HepG2 (cell line): ENCODE results near the gene MEDAG. TPM values are rescaled to one million over a fixed set of nuclear protein-coding genes. Genes with fewer than 3 reads are reported as not detected.

Source experiments
- ATF4 ChIP-seq, 2 experiments: fragments of 450-650 bp in 1 of 2; sonication (generic) in 1 of 2; formaldehyde crosslinking; IDR thresholded peaks; 2 replicates each; pipeline versions ENCODE4 v1.5.0 to v1.8.0; 2020 to 2022; ENCODE audit warnings: mild to moderate bottlenecking in 1 of 2, missing genetic modification reagents in 1 of 2
- CTCF ChIP-seq: sonication (generic); formaldehyde crosslinking; IDR thresholded peaks from 2 replicates; pipeline ENCODE4 v1.5.0; 2020; ENCODE audit warnings: mild to moderate bottlenecking, missing genetic modification reagents, moderate library complexity
- ISL2 ChIP-seq: sonication (generic); formaldehyde crosslinking; IDR thresholded peaks from 2 replicates; pipeline ENCODE4 v1.5.0; 2020; ENCODE audit warnings: missing genetic modification reagents
- MXD3 ChIP-seq: IDR thresholded peaks from 2 replicates; pipeline ENCODE4 v1.6.1; 2016; ENCODE audit warnings: mild to moderate bottlenecking, missing biosample characterization, missing genetic modification reagents
- NR1H2 ChIP-seq: sonication (generic); formaldehyde crosslinking; IDR thresholded peaks from 2 replicates; pipeline ENCODE4 v1.8.1; 2022; ENCODE audit warnings: low read depth, missing genetic modification reagents, borderline replicate concordance
- PAXIP1 ChIP-seq: sonication (generic); formaldehyde crosslinking; conservative IDR thresholded peaks from 2 replicates; pipeline ENCODE4 v1.4.0; 2020; ENCODE audit warnings: mild to moderate bottlenecking, missing genetic modification reagents, moderate library complexity
- POGZ ChIP-seq: sonication (generic); formaldehyde crosslinking; IDR thresholded peaks from 2 replicates; pipeline ENCODE4 v1.4.0; 2020; ENCODE audit warnings: mild to moderate bottlenecking, missing genetic modification reagents
- SOX5 ChIP-seq: IDR thresholded peaks from 2 replicates; pipeline ENCODE4 v1.6.1; 2016; ENCODE audit warnings: borderline replicate concordance
- TBX2 ChIP-seq: sonication (generic); formaldehyde crosslinking; IDR thresholded peaks from 2 replicates; pipeline ENCODE4 v1.5.0; 2020; ENCODE audit warnings: missing genetic modification reagents, mild to moderate bottlenecking, borderline replicate concordance
- TCF7 ChIP-seq: sonication (generic); IDR thresholded peaks from 2 replicates; pipeline ENCODE4 v1.6.1; 2016; ENCODE audit warnings: antibody characterized with exemption, low read depth
- ZBTB40 ChIP-seq, 2 experiments: fragments of 450-650 bp in 1 of 2; sonication (generic) in 1 of 2; formaldehyde crosslinking in 1 of 2; IDR thresholded peaks; 2 replicates each; pipeline versions ENCODE4 v1.6.1 to v1.8.0; 2016 to 2022; ENCODE audit warnings: antibody characterized with exemption in 1 of 2, mild to moderate bottlenecking in 1 of 2, missing genetic modification reagents in 1 of 2
- ZNF230 ChIP-seq: sonication (generic); formaldehyde crosslinking; IDR thresholded peaks from 2 replicates; pipeline ENCODE4 v1.4.0; 2020; ENCODE audit warnings: mild to moderate bottlenecking, missing genetic modification reagents
- polyA plus RNA-seq, 8 experiments: library from polyadenylated mRNA; depleted of rRNA in 3 of 8; stranded (reverse) in 7 of 8; unstranded in 1 of 8; fragments of >200 nt; fragmentation: Illumina TruSeq in 4 of 8; extraction: Trizol in 4 of 8; gene quantifications; 2 replicates each; pipeline versions ENCODE4 v1.2.1 to v1.2.3, GENCODE V29; 2011 to 2016; ENCODE audit warnings: low read depth in 4 of 8, missing spikeins in 1 of 8, mixed read lengths in 1 of 8; ENCODE audit not compliant: insufficient read depth in 1 of 8
- total RNA-seq, 5 experiments: library from RNA; depleted of rRNA; stranded (reverse); fragments of >200 nt; fragmentation: Illumina TruSeq; extraction: Trizol; gene quantifications; 2 replicates each; pipeline ENCODE4 v1.2.3, GENCODE V29; 2016; ENCODE audit warnings: low read depth in 1 of 5

MEDAG gene
- total and polyA plus RNA-seq, 2 of the 13 experiments (the other 11 are each of a cell fraction or from before 2014, with no cell fraction given): not detected

- TF ChIP-seq SOX5 (0 out of 2 replicates have a peak, but pooled peaks have one; percentile 18), TBX2 (CRISPR knock-in tag) (peak; percentile 68; the same call in 1 of the 2 replicates), PAXIP1 (CRISPR knock-in tag) (peak; percentile 75), ATF4 (CRISPR knock-in tag; IDR thresholded peaks at IDR 0.05) (no peak), MXD3 (CRISPR knock-in tag) (no peak), ZNF230 (CRISPR knock-in tag) (no peak), ISL2 (CRISPR knock-in tag) (no peak), ZBTB40 (IDR thresholded peaks at IDR 0.05) (no peak), ZBTB40 (CRISPR knock-in tag; IDR thresholded peaks at IDR 0.05) (no peak; the same call in 1 of the 2 replicates), CTCF (CRISPR knock-in tag) (0 out of 2 replicates have a peak, but pooled peaks have one; percentile 24), TCF7 (no peak), NR1H2 (CRISPR knock-in tag) (no peak), POGZ (CRISPR knock-in tag) (peak; percentile 50; the same call in 1 of the 2 replicates)
Observed at GRCh38 chr13:30898678-30899241, 7.3 kb upstream of the MEDAG start (continued).
